Measurements from ENCODE around the gene ECPAS.
A peak's percentile ranks its signal among the peaks of the same experiment; 100 is the strongest.
"Not testable (repeated sequence)": the region's sequence is repeated elsewhere in the genome, so short reads cannot be mapped to it uniquely, and the experiment has no call there.

The ECPAS gene

GRCh38 chr9:111483858-111484571 is at the start of gene ECPAS:
Gene ECPAS, minus strand, starts transcription at chr9:111484383. Its CDS starts 11,465 bp downstream, at chr9:111472918.
- peak; percentile 51 for TF ChIP-seq POLR2A (IDR thresholded peaks at IDR 0.05; ENCODE audit: low read length)
- TF ChIP-seq GATA1 (IDR thresholded peaks at IDR 0.05; ENCODE audit: low read depth, low read length), result no peak
- peak; percentile 84 to 89 for DNase-seq

DNA sequence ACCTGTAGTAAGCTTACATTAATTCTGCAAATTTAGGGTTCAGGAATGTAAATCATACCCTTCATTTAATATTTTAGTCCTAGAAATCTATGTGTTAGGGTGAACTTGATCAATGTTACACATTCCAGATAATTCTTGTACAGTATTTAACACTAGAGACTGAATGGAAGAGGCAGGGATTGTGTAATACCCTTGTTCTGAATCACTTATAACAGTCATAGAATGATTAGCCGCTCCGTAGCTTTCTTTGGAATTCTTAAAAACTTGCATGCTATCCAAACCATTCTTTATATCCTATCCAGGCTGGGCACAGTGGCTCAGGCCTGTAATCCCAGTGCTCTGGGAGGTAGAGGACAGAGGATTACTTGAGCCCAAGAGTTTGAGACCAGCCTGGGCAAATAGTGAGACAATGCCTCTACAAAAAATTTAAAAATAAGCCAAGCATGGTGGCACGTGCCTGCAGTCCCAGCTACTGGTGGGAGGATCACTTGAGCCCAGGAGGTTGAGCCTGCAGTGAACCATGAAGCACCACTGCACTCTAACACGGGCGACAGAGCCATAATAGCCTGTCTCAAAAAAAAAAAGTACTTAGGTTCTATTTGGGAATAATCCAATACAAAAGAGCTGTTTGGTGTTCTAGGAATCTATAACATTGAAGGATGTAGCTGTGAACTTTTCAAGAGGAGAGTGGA is 49.1 kb upstream of the ECPAS start:
- TF ChIP-seq POLR2A (IDR thresholded peaks at IDR 0.05; ENCODE audit: low read length), result no peak
- TF ChIP-seq GATA1 (IDR thresholded peaks at IDR 0.05; ENCODE audit: low read depth, low read length), result no peak
- no peak for DNase-seq

DNA sequence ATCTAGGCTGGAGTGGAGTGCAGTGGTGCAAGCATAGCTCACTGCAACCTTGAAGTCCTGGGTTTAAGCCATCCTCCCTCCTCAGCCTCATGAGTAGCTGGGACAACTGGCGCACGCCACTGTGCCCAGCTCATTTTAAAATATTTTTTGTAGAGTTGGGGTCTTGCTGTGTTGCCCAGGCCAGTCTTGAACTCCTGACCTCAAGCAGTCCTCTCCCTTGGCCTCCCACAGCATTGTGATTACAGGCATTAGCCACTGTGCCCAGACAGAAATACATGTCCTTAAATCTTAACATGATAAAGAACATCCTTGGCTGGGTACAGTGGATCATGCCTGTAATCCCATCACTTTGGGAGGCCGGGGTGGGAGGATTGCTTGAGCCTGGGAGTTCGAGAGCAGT is 47.5 kb upstream of the ECPAS start:
- DNase-seq, result no peak
- no peak for TF ChIP-seq POLR2A (IDR thresholded peaks at IDR 0.05; ENCODE audit: low read length)
- no peak for TF ChIP-seq GATA1 (IDR thresholded peaks at IDR 0.05; ENCODE audit: low read depth, low read length)

DNA sequence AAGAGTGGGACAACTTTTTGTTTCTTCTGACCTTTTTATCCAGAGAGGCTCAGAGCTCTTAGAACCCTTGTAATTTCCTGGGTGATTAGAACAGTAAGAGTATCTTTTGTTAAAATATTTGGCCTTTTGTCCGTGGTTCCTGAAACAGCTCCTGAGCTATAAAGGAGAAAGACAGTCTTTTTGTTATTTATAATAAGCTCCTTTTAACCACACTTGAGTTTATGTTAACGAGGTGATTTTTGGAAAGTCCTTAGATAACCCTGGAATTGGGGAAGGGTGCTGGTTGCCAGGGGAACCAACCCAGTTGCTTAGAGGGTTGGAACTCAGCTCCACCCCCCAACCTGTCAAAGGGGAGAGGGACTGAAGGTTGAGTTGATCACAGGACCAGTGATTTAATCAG is 45.6 kb upstream of the ECPAS start:
- no peak for DNase-seq
- no peak for TF ChIP-seq GATA1 (IDR thresholded peaks at IDR 0.05; ENCODE audit: low read depth, low read length)
- TF ChIP-seq POLR2A (IDR thresholded peaks at IDR 0.05; ENCODE audit: low read length), result no peak

- no peak for DNase-seq
- TF ChIP-seq GATA1 (IDR thresholded peaks at IDR 0.05; ENCODE audit: low read depth, low read length) (no peak), POLR2A (IDR thresholded peaks at IDR 0.05; ENCODE audit: low read length) (no peak)
These were observed 43.2 kb upstream of the ECPAS start for GRCh38 chr9:111527347-111527746.

GRCh38 chr9:111525056-111525977 is 41.1 kb upstream of the ECPAS start, which contains the start of gene ZNF483:
Gene ZNF483, plus strand, starts transcription at chr9:111525179. Its CDS starts 2,217 bp downstream, at chr9:111527396.
- no peak for TF ChIP-seq GATA1 (IDR thresholded peaks at IDR 0.05; ENCODE audit: low read depth, low read length)
- TF ChIP-seq POLR2A (IDR thresholded peaks at IDR 0.05; ENCODE audit: low read length), result no peak
- DNase-seq, result peak; percentile 60 to 64

- no peak for TF ChIP-seq POLR2A (IDR thresholded peaks at IDR 0.05; ENCODE audit: low read length)
- TF ChIP-seq GATA1 (IDR thresholded peaks at IDR 0.05; ENCODE audit: low read depth, low read length), result no peak
- DNase-seq, result no peak
These were observed 40.5 kb upstream of the ECPAS start for GRCh38 chr9:111524731-111525055.

- TF ChIP-seq GATA1 (IDR thresholded peaks at IDR 0.05; ENCODE audit: low read depth, low read length) (no peak), POLR2A (IDR thresholded peaks at IDR 0.05; ENCODE audit: low read length) (no peak)
- peak in 1 of 2 experiments; percentile 7 for DNase-seq
These were observed 31.9 kb upstream of the ECPAS start for GRCh38 chr9:111516061-111516465.

GRCh38 chr9:111514967-111515366 is 30.8 kb upstream of the ECPAS start:
- TF ChIP-seq POLR2A (IDR thresholded peaks at IDR 0.05; ENCODE audit: low read length) (no peak), GATA1 (IDR thresholded peaks at IDR 0.05; ENCODE audit: low read depth, low read length) (no peak)
- no peak for DNase-seq

DNA sequence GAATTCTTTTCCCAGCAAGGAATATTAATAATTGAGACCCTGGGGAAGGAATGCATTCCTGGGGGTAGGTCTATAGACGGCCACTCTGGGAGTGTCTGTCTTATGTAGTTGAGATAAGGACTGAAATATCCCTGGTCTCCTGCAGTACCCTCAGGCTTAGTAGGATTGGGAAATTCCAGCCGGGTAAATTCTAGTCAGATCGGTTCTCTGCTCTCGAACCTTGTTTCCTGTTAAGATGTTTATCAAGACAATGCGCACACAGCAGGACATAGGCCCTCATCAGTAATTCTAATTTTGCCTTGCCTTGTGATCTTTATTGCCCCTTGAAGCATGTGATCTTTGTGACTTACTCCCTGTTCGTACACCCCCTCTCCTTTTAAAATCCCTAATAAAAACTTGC is 27.4 kb upstream of the ECPAS start:
- not testable (repeated sequence) for DNase-seq

DNA sequence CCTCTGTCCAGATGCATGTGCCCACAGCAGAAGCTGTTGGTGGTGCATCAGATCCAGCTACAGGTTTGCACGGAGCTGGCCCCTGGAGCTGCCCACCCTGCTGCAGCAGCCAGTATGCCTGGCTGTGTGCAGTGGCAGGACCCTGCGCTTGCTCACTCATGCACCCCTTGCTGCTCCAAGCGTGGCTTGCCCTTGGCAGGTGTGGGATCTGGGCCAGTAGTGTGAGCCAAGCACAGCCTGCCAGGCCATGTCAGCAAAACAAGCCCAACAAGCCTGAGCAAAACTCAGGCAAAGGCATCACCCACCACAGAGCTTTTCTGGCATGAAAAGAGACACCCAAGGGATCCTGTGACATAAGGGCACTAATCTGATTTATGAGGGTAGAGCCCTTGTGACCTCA is 18.3 kb upstream of the ECPAS start:
- TF ChIP-seq POLR2A (IDR thresholded peaks at IDR 0.05; ENCODE audit: low read length) (no peak), GATA1 (IDR thresholded peaks at IDR 0.05; ENCODE audit: low read depth, low read length) (no peak)
- no peak for DNase-seq

- DNase-seq, result no peak
These were observed 17.5 kb upstream of the ECPAS start for GRCh38 chr9:111501648-111502047.

GRCh38 chr9:111501005-111501562 is 16.9 kb upstream of the ECPAS start:
- DNase-seq, result no peak
- TF ChIP-seq POLR2A (IDR thresholded peaks at IDR 0.05; ENCODE audit: low read length) (no peak), GATA1 (IDR thresholded peaks at IDR 0.05; ENCODE audit: low read depth, low read length) (no peak)

More at GRCh38 chr9:111501648-111502047, 17.5 kb upstream of the ECPAS start:
- TF ChIP-seq GATA1 (IDR thresholded peaks at IDR 0.05; ENCODE audit: low read depth, low read length) (no peak), POLR2A (IDR thresholded peaks at IDR 0.05; ENCODE audit: low read length) (no peak)

- not testable (repeated sequence) for DNase-seq
These were observed 13.0 kb upstream of the ECPAS start for GRCh38 chr9:111497196-111497595.

Data from erythroblast (primary cell).